Measurements from ENCODE around the gene GPN2. TPM values are rescaled to one million over a fixed set of nuclear protein-coding genes. Genes with fewer than 3 reads are reported as not detected.

GPN2 gene
- total RNA-seq, 2 donors from 2014 or later = 32.6 to 38.5 TPM

DNA sequence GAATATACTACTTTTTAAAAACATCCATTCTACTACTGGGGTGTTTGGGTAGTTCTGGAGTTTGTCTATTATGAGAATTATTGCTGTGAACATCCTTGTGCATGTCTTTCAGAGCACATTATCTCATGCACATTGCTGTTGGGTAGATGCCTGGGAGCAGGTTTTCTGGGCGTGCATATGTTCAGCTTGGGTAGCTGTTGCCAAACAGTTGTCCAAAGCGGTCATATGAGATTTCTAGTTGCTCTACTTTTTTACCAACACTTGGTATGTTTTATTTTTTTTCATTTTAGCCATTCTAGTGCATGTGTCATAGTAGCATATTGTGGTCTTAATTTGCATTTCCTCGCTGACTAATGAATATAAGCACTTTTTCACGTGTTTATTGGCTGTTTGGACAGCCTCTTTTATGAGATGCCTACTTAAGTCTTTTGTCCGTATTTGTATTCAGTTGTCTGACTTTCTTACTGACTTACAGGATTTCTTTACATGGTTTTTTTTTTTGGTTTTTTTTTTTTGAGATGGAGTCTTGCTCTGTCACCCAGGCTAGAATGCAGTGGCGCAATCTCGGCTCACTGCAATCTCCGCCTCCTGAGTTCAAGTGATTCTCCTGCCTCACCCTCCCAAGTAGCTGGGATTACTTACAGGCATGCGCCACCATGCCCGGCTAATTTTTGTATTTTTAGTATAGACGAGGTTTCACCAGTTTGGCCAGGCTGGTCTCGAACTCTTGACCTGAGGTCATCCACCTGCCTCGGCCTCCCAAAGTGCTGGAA lies 45.5 kb downstream of the GPN2 start:
- Mint-ChIP-seq H3K27me3 (ENCODE audit: insufficient read depth) (no peaks in the 10 kb centered on the region), H3K4me3 (no peak overlapping the region), H3K36me3 (ENCODE audit: low read depth) (peaks cover 51% of the 10 kb centered on the region), H3K27ac (no peak overlapping the region), H3K4me1 (no peaks in the 10 kb centered on the region), H3K9me3 (no peaks in the 10 kb centered on the region)
- Histone ChIP-seq H3K36me3 (ENCODE audit: control insufficient read depth, insufficient read depth, low read length) (peaks cover 58% of the 10 kb centered on the region), H3K27ac (ENCODE audit: low read depth, low read length) (no peak overlapping the region), H3K9me3 (ENCODE audit: control insufficient read depth, low read length) (no peaks in the 10 kb centered on the region), H3K4me3 (ENCODE audit: low read length) (no peak overlapping the region), H3K27me3 (ENCODE audit: control insufficient read depth, insufficient read depth, low read length, poor library complexity, severe bottlenecking) (no peaks in the 10 kb centered on the region), H3K9ac (ENCODE audit: extremely low read depth, low read length, poor library complexity, severe bottlenecking) (no peak overlapping the region), H3K4me1 (ENCODE audit: control insufficient read depth, insufficient read depth, low read length) (no peaks in the 10 kb centered on the region)
- WGBS, 2 experiments (ENCODE audit: insufficient coverage in 1 of 2, insufficient read length in 1 of 2) = 94 to 98% methylated on average over 11 to 13 of the region's 13 CpGs
- TF ChIP-seq, protein P1, sequence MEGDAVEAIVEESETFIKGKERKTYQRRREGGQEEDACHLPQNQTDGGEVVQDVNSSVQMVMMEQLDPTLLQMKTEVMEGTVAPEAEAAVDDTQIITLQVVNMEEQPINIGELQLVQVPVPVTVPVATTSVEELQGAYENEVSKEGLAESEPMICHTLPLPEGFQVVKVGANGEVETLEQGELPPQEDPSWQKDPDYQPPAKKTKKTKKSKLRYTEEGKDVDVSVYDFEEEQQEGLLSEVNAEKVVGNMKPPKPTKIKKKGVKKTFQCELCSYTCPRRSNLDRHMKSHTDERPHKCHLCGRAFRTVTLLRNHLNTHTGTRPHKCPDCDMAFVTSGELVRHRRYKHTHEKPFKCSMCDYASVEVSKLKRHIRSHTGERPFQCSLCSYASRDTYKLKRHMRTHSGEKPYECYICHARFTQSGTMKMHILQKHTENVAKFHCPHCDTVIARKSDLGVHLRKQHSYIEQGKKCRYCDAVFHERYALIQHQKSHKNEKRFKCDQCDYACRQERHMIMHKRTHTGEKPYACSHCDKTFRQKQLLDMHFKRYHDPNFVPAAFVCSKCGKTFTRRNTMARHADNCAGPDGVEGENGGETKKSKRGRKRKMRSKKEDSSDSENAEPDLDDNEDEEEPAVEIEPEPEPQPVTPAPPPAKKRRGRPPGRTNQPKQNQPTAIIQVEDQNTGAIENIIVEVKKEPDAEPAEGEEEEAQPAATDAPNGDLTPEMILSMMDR (conservative IDR thresholded peaks at IDR 0.05) = no peak
- DNase-seq = no peak

DNA sequence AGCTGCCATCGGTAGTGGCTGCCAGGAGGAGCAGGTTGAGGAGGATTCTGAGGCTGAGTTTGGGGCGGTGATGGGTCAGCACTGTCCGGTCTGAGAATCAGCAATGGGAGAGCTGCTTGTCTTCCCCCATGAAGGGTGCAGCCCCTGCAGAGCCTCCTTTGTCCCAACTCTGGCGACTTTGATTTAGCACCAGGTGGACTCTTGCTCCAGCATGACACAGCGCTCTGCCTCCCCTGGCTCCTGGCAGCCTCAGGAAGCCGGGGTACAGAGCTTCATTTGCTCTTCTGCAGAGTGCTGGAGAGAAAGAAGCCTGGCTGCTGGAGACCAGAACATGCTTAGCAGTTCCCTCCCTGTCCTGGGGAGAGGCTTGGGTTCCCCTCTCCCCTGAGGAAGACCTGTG lies 50.3 kb downstream of the GPN2 start:
- Histone ChIP-seq H3K9ac (ENCODE audit: extremely low read depth, low read length, poor library complexity, severe bottlenecking) (no peak overlapping the region), H3K4me3 (ENCODE audit: low read length) (no peak overlapping the region), H3K36me3 (ENCODE audit: control insufficient read depth, insufficient read depth, low read length) (peaks cover 56% of the 10 kb centered on the region), H3K4me1 (ENCODE audit: control insufficient read depth, insufficient read depth, low read length) (no peaks in the 10 kb centered on the region), H3K27me3 (ENCODE audit: control insufficient read depth, insufficient read depth, low read length, poor library complexity, severe bottlenecking) (no peaks in the 10 kb centered on the region), H3K9me3 (ENCODE audit: control insufficient read depth, low read length) (no peaks in the 10 kb centered on the region), H3K27ac (ENCODE audit: low read depth, low read length) (no peak overlapping the region)
- H3K4me3 Mint-ChIP-seq = no peak overlapping the region
- WGBS, 2 experiments (ENCODE audit: insufficient coverage in 1 of 2, insufficient read length in 1 of 2) = 88 to 94% methylated on average over 5 to 6 of the region's 6 CpGs
- H3K27ac Mint-ChIP-seq = no peak overlapping the region
- H3K36me3 Mint-ChIP-seq (ENCODE audit: low read depth) = peaks cover 64% of the 10 kb centered on the region
- TF ChIP-seq, protein P1 (conservative IDR thresholded peaks at IDR 0.05) = no peak
- no peaks in the 10 kb centered on the region for H3K9me3 Mint-ChIP-seq
- DNase-seq = no peak
- H3K27me3 Mint-ChIP-seq (ENCODE audit: insufficient read depth) = no peaks in the 10 kb centered on the region
- no peaks in the 10 kb centered on the region for H3K4me1 Mint-ChIP-seq

DNA sequence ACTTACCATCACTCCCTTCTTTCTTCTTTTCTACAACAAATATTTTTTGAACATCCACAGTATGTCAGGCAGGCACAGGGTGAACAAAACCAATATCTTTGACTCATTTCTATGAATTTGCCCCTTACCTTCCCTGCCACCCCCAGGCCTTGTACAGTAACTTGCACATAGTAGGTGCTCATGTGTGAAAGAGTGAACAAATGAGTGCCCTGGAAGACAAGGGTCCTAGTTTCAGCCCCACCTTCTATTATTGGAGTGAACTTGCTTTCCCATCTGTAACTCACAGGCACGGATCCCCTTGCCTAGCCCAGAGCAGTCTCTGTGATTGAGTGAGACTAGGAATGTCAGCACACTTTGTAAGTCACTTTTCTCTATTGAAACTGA lies 50.8 kb downstream of the GPN2 start:
- Histone ChIP-seq H3K36me3 (ENCODE audit: control insufficient read depth, insufficient read depth, low read length) (peaks cover 57% of the 10 kb centered on the region), H3K9me3 (ENCODE audit: control insufficient read depth, low read length) (no peaks in the 10 kb centered on the region), H3K27me3 (ENCODE audit: control insufficient read depth, insufficient read depth, low read length, poor library complexity, severe bottlenecking) (no peaks in the 10 kb centered on the region), H3K4me1 (ENCODE audit: control insufficient read depth, insufficient read depth, low read length) (no peaks in the 10 kb centered on the region), H3K9ac (ENCODE audit: extremely low read depth, low read length, poor library complexity, severe bottlenecking) (no peak overlapping the region), H3K4me3 (ENCODE audit: low read length) (no peak overlapping the region), H3K27ac (ENCODE audit: low read depth, low read length) (no peak overlapping the region)
- H3K27ac Mint-ChIP-seq = no peak overlapping the region
- H3K27me3 Mint-ChIP-seq (ENCODE audit: insufficient read depth) = no peaks in the 10 kb centered on the region
- no peak overlapping the region for H3K4me3 Mint-ChIP-seq
- WGBS, 2 experiments (ENCODE audit: insufficient coverage in 1 of 2, insufficient read length in 1 of 2) = 80 to 95% methylated on average over 1 of the region's 1 CpG
- no peaks in the 10 kb centered on the region for H3K4me1 Mint-ChIP-seq
- H3K36me3 Mint-ChIP-seq (ENCODE audit: low read depth) = peaks cover 65% of the 10 kb centered on the region
- no peaks in the 10 kb centered on the region for H3K9me3 Mint-ChIP-seq
- TF ChIP-seq, protein P1 (conservative IDR thresholded peaks at IDR 0.05) = no peak
- no peak for DNase-seq
